Stomach (tissue), 4 donors: ENCODE data around the gene CTRB2.

Experiments
- CTCF ChIP-seq, 7 experiments: fragments of 450-650 bp in 4 of 7; fragments of 200-600 bp in 3 of 7; sonication (generic) in 3 of 7; IDR thresholded peaks; one replicate each; pipeline ENCODE4 v1.5.1; 2016 to 2019; ENCODE audit warnings: antibody characterized with exemption in 7 of 7, control low read depth in 2 of 7, mild to moderate bottlenecking in 1 of 7
- POLR2A ChIP-seq, 4 donors: fragments of 450-650 bp; IDR thresholded peaks; one replicate each; pipeline ENCODE4 v1.6.1; 2016; ENCODE audit warnings: antibody characterized with exemption in 4 of 4, control low read depth in 2 of 4, mild to moderate bottlenecking in 1 of 4, moderate library complexity in 1 of 4
- POLR2AphosphoS5 ChIP-seq, 3 donors: sonication (generic); formaldehyde crosslinking; IDR thresholded peaks; one replicate each; pipeline ENCODE4 v1.6.1; 2016; ENCODE audit warnings: antibody characterized with exemption in 3 of 3

- TF ChIP-seq CTCF (IDR thresholded peaks at IDR 0.05) (no peak), POLR2A (IDR thresholded peaks at IDR 0.05) (no peak), POLR2AphosphoS5 (IDR thresholded peaks at IDR 0.05) (no peak)
Measured at GRCh38 chr16:75197522-75198134, 9.3 kb downstream of the CTRB2 start.
